GM23248 (cell line): ENCODE measurements around the gene PLPP6.

Experiments
- EZH2 ChIP-seq: fragments of 200-600 bp; sonication (generic); IDR thresholded peaks from 2 replicates; pipeline ENCODE4 v1.6.1; 2018; ENCODE audit warnings: antibody characterized with exemption, mild to moderate bottlenecking; ENCODE audit not compliant: insufficient read depth, poor library complexity, severe bottlenecking
- EZH2phosphoT487 ChIP-seq: fragments of 200-600 bp; sonication (generic); IDR thresholded peaks from 2 replicates; pipeline ENCODE4 v1.6.1; 2018; ENCODE audit warnings: antibody characterized with exemption, moderate library complexity, mild to moderate bottlenecking, low read depth; ENCODE audit not compliant: insufficient read depth

DNA sequence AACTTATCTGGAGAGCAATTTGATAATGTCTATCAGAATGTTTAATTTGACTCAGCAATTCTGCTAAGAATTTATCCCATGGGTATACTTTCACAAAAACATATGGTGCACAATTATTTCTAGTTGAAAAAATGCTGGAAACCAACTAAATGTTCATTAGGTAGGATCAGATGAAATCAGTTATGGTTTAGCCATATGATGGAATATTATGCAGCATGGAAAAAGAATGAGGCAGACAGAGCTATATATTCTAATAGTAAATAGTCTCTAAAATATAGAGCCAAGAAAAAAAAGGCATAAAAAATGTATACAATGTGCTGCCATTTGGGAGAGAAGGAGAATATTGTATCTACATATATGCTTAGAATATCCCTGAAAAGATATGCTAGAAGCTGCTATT lies 7.8 kb downstream of the PLPP6 start:
- TF ChIP-seq EZH2phosphoT487 (no peak), EZH2 (no peak)
